Measurements from ENCODE around the gene TTC33.
"Not testable (repeated sequence)": the region's sequence is repeated elsewhere in the genome, so short reads cannot be mapped to it uniquely, and the experiment has no call there.

Gene TTC33

DNA sequence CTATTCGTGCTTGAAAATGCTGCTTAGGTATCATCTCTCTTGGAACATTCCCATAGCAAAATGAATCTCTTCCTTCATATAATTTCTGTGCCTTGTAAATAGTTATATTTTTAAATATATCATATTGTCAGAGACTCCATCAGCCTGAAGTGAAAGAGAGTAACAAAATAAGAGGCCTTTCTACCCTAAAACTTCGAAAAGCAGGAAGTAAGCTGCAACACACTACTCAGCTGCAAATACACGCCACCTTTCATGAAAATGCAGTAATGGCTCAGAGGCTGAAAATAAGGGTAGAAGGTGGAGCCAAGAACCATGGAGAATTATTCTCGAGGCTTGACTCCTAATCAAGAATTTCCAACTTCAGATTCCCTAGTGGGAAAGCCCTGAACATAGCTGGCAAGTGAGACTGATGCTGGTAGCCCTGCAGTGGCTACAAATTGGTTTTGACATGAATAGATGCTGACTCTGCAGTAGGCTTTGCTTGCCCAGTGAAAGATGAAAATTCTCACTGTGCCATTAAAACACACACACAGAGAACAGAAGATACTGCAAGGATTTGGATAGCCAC is 106.2 kb downstream of the TTC33 start:
- DNase-seq = no peak

GRCh38 chr5:40648150-40648549 is 107.6 kb downstream of the TTC33 start:
- no peak for DNase-seq

- DNase-seq = no peak
Observed at GRCh38 chr5:40646266-40646665, 109.5 kb downstream of the TTC33 start.

DNA sequence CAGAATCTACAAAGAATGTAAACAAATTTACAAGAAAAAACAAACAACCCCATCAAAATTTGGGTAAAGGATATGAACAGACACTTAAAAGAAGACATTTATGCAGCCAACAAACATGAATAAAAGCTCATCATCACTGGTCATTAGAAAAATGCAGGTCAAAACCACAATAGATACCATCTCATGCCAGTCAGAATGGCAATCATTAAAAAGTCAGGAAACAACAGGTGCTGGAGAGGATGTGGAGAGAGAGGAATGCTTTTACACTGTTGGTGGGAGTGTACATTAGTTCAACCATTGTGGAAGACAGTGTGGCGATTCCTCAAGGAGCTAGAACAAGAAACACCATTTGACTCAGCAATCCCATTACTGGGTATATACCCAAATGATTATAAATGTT is 116.2 kb downstream of the TTC33 start:
- DNase-seq = not testable (repeated sequence)

GRCh38 chr5:40634593-40634992 is 121.2 kb downstream of the TTC33 start:
- DNase-seq = no peak

DNA sequence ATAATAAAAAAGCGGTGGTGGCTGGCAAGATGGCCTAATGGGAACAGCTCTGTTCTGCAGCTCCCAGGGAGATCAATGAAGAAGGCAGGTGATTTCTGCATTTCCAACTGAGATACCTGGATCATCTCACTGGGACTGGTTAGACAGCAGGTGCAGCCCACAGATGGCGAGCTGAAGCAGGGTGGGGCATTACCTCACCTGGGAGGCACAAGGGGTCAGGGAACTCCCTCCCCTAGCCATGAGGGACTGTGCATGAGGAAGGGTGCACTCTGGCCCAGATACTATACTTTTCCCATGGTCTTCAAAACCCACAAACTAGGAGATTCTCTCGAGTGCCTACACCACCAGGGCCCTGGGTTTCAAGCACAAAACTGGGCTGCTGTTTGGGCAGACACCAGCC is 121.6 kb downstream of the TTC33 start:
- DNase-seq = no peak

DNA sequence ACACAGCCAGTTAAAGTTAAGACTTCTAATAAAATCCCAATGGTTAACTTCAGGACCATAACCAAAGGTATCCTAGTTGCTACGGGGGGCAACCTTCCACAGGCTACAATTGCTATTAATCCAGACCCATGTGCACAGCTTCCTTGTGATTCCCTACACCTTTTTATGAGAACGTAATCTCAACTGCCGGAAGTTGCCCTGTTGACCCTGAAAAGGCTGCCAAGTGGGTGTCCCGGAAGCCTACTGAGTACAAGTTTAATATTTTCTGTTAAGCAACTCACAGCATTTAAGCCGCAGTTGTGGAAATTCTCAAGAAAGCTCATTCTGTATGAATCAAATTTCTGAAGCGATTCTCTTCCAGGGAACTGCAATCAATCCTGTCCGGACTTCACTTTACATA is 124.5 kb downstream of the TTC33 start:
- DNase-seq = no peak

- no peak for DNase-seq
Observed at GRCh38 chr5:40630126-40630525, 125.6 kb downstream of the TTC33 start.

- DNase-seq = no peak
Observed at GRCh38 chr5:40628407-40628806, 127.4 kb downstream of the TTC33 start.

- DNase-seq = no peak
Observed at GRCh38 chr5:40627706-40628105, 128.1 kb downstream of the TTC33 start.

DNA sequence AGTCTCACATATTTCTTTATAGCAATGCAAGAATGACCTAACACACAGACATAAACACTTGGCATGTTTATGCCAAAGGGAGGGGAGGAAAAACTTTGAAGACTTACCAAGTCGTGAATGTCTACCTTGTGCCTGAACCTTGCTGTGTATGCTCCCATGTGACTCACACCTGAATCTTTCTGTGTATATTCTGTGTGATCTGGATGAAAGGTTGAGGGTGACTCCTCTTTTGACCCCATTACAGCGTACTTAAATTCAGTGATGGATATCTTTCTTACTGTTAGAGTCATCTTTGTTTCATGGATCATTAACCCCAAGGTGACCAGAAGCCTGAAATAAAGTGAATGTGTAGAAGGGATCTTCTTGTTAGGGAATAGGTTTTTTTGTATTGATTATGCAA is 129.0 kb downstream of the TTC33 start:
- DNase-seq = no peak

DNA sequence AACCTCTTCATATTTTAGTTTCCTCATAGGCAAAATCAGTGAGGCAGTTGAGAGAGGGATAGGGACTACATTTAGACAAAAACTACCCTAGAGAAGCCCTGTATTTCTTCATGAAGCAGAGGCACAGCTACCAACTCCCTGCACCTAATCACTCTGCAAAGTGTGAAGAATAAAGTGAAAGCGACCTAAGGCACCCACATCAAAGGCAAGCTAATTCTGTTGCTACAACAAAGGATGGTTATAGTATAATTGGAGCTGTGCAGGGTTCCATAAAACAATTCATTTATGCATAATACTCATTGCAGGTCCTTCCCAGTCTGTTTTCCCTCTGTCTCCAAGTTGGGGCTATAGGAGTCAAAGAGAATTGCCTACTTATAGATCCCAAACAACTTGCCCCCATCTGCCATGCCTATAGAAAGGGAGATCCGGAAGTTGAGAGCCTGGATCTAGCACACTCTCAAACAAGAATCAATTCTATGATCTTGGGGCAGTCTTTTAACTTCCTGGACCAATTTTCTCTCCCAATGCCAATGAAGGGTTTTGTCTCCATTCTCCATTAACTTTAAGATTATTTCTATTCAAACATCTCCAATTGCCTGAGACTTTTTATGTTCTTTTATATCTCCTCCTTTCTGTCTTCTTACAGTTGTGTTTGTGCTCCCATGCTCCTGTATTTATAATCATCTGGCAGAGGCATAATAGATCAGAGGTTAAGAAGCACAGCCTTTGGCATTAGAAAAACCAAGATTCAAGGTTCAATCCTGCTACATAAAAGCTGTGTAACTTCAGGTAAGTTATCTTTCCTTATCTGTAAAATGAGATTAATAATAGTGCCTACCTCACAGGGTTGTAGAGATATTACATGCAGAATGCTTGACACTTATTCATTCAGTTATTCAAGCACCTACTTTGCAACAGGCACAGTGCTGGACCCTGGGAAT is 132.0 kb downstream of the TTC33 start:
- DNase-seq = no peak

DNA sequence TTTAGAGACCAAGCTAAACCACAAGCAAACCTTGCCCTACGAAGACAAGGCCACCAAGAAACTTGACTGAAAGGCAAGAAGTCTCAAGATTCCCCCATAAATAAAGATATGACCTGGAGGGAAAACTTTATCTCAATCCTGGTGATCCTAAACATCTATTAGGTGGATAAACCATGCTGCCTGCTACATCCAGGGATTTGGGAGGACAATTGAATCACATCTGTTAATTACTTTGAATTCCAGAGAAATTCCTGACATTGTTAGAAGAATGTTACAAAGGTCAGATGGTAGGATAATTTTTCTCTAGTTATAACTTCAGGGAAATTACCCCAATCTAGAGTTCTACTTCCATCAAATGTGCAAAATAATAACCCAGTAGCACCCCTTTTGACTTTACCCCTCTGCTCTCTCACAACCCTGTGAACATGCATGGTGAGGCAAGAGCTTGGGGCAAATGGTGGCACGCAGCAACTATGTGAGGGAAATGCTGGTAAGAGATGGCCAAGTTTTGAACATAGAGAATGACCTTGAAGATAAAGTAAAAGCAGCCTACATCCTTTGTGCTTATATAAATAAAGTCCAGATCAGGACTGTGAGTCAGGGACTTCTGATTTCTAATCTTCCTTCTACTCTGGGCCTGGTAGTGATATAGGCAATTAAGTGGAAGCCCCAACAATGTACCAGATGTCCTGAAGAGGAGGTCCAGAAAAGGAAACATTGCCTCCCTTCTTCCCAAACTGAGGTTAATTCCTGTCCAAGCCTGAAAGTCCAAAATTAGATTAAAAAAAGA is 133.1 kb downstream of the TTC33 start:
- no peak for DNase-seq

GRCh38 chr5:40619421-40619820 is 136.3 kb downstream of the TTC33 start:
- no peak for DNase-seq

GRCh38 chr5:40618926-40619325 is 136.8 kb downstream of the TTC33 start:
- no peak for DNase-seq

DNA sequence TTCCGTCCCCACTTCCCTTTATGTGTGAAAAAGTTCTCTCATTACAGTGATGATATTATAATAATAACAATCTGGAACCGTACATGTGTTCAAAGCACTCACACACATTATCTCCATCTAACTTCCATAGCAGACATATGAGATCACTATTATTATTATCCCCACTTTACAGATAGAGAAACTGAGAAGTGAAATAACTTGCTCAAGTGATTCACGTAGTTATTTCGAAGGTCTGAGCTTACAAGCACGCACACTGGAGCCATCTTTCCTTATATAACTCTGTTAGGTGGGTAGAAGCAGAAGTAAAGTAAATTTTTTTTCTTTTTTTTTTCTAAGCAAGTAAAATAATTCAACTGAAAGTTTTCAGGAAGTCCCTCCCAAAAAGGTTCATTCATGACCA is 139.0 kb downstream of the TTC33 start:
- no peak for DNase-seq

GRCh38 chr5:40615586-40616170 is 140.1 kb downstream of the TTC33 start:
- no peak for DNase-seq

DNA sequence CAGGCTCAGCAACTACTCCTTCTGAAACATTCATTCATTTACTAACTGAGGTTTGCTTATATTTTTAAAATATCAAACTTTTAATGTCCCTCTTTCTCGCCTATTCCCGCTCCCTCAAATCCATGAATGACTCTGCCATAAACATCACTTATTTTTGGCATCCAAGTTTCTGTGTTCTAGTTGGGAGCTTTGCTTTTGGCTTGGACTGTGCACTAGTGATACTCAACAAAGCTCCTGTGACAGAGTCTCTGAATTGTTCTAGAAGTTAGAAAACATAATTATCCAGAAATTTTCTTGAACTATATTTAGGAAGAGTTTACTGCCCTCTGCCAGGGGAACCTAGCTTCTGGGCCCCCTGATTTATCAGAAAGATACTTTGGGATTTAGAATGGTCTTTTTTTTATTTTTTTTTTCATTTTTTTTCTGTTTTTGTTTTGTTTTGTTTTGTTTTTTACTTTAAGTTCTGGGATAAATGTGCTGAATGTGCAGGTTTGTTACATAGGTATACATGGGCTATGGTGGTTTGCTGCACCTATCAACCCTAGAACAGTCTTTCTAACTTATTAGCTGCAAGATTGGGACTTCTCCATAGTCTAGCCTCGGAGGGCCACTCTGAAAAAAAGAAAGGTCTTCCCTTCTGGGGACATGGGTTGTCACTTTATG is 140.7 kb downstream of the TTC33 start:
- DNase-seq = no peak

DNA sequence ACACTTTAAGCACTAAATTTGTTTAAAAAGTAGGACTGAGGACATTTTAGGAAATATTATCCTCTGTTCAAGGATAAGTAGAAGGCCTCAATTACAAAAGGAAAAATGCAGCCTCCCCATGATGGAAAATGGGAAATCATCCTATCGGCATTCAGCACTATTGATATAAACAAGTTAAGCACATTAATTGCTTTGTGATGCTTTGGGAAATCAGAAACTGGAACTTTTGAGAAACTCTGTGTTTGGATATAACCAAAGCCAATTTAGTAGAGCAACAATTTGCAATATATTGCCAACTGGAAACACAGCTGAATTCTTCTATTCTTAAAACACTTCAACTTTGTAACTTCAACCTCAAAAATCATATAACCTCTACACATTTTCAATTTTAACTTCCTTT is 141.3 kb downstream of the TTC33 start:
- no peak for DNase-seq

- DNase-seq = no peak
Observed at GRCh38 chr5:40607202-40607601, 148.6 kb downstream of the TTC33 start.

DNA sequence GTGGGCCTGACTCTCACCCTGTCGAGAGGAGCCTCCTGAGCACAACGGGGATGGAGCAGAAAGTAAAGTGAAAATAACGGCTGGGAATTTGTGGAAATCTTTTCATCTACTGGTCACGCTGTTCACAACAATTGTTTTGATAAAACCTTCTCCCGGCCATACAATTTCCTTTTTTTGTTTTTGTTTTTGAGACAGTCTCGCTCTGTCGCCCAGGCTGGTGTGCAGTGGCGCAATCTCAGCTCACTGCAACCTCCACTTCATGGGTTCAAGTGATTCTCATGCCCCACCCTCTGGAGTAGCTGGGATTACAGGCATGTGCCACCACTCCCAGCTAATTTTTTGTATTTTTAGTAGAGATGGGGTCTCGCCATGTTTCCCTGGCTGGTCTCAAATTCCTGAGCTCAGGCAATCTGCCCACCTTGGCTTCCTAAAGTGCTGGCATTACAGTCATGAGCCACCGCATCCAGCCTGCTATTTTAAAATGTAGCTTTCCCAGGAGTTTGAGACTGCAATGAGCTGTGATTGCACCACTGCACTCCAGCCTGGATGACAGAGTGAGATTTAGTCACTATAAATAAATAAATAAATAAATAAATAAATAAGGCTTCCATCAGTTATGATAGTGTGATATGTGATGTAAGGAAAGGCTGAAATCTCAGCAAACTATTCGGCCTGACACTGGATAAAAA is 149.5 kb downstream of the TTC33 start:
- DNase-seq = no peak

DNA sequence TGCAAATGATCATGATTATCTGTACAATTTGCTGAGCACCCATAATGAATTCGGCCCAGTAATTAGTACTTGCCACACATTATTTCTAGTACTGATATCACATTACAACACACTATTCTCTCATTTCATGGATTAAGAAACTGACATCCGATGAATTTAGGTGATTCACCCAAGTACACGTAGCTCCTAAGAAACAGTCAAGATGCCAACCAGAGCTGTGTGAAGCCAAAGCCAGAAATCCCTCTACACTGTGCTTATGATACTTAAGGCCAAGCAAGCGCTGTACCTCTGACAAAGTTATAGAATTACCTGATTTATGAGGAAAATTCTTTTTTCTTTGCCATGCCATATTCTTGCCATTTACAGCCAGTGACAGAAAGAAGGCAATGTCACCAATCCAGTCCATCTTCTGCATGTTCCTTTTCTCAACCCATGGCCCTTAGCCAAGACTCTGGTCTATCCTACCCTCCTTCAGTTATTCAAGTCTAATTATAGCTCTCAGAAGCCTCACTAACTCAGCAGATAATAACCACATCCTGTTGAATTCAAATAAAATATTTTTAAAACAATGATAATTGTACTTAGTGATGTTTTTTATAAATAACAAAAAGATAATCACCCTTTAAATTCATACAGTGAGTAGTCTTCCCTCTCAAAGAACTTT is 150.3 kb downstream of the TTC33 start:
- no peak for DNase-seq
